ENCODE results near the gene A2ML1.
"Not testable (repeated sequence)": the region's sequence is repeated elsewhere in the genome, so short reads cannot be mapped to it uniquely, and the experiment has no call there.

A2ML1 gene

DNA sequence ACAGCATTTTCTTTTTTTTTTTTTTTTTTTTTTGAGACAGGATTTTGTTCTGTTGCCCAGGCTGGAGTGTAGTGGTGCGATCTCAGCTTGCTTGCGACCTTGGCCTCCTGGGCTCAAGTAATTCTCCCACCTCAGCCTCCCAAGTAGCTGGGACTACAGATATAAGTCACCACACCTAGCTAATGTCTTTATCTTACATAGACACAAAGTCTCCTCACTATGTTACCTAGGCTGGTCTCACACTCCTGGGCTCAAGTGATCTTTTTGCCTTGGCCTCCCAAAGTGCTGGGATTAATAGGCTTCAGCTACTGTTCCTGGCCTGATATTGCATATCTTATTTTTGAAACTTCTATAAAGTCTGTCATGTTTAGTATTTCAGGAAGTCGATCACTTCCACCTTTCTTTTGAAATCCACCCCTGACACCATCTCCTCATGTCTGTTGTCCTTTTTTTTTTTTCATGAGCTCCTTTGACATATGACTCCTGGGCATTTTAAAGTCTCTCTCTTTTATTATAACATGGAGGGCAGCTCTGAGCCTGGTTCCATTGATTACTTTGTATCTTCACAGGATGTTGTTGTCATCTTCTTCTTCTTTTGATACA, 5.9 kb upstream of the A2ML1 start:
- DNase-seq (ENCODE audit: low read depth in 4 of 4, low spot score in 1 of 4): no peak

DNA sequence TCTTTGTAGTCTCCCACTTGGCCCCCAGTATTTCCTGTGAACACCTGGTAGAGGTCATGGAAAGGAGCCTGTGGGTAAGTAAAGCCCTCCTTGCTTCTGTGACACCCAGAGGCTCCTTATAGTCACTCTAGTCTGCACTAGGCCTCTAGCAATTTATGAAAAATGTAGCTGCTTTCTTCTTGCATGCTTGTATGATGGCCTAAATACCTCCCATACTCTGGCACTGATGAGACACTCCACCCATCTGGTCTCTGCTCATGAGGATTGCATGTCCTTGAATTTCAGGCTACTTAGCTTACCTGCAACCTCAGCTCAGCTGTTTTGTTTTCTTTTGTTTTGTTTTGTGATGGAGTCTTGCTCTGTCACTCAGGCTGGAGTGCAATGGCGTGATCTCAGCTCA, 4.6 kb upstream of the A2ML1 start:
- DNase-seq (ENCODE audit: low read depth in 4 of 4, low spot score in 1 of 4): no peak

DNA sequence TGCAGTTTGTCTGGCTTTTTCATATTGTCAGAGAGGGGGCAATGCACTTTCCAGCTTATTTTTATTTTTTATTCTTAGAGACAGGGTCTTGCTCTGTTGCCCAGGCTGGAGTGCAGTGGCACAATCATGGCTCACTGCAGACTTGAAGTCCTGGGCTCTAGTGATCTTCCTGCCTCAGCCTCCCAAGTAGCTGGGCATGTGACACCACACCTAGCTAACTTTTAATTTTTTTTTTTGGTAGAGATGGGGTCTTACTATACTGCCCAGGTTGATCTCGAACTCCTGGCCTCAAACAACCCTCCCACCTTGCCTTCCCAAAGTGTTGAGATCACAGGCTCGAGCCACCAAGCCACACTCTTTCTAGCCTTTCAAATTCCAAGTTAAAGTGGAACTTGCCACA, 3.9 kb upstream of the A2ML1 start:
- no peak for DNase-seq (ENCODE audit: low read depth in 4 of 4, low spot score in 1 of 4)

DNA sequence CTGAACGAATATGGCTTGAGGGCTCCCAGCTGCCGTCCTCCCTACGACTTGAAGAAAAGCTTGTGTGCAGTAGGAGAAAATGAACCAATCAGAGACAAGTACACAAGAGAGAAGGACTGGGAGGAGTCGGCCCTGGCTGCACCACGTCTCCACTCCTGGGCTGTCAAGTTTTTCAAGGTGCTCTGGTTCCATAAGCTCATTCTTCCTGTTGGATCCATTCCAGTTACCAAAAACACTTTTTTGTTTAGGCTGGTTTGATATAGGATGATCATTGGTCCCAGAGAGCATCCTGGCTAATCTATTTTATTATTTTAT, 2.8 kb upstream of the A2ML1 start:
- DNase-seq (ENCODE audit: low read depth in 4 of 4, low spot score in 1 of 4): no peak

DNA sequence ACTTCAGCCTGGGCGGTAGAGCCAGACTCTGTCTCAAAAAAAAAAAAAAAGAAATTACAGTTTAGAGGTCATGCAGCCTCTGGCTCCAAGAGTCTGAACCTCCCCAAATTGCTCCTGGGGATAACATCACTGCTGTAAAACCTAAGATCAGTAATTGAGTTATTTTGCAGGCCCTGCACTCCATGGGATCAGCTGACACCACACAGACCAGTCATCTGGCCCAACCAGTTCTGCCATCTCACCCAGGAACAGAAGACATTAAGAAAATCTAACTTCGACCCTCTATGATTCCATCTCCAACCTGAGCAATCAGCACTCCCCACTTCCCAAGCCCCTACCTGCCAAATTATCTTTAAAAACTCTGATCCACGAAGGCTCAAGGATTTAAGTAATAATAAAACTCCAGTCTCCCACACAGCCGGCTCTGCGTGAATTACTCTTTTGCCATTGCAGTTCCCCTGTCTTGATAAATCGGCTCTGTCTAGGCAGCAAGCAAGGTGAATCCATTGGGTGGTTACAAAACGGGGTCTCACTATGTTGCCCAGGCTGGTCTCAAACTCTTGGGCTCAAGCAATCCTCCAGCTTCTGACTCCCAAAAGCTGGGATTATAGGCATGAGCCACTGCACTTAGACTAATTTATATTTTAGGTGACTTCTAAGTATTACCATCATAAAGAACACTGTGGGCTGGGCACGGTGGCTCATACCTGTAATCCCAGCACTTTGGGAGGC, 1.6 kb upstream of the A2ML1 start:
- not testable (repeated sequence) for DNase-seq (ENCODE audit: low read depth in 4 of 4, low spot score in 1 of 4)

DNA sequence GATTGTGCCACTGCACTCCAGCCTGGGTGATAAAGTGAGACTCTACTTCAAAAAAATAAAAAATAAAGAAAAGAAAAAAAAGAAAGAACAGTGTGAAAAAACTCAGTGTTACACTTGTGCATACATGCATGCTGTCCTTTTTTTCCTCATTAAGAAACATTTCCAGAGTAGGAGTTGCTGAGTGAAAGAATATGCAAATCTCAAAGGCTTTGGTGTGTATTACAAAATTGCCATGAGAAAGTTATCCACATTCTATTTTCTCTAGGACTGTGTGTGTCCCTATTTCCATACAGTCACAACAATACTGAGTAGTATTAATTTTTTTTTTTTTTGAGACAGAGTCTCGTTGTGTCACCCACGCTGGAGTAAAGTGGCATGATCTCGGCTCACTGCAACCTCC, 830 bp upstream of the A2ML1 start:
- no peak for DNase-seq (ENCODE audit: low read depth in 4 of 4, low spot score in 1 of 4)

DNA sequence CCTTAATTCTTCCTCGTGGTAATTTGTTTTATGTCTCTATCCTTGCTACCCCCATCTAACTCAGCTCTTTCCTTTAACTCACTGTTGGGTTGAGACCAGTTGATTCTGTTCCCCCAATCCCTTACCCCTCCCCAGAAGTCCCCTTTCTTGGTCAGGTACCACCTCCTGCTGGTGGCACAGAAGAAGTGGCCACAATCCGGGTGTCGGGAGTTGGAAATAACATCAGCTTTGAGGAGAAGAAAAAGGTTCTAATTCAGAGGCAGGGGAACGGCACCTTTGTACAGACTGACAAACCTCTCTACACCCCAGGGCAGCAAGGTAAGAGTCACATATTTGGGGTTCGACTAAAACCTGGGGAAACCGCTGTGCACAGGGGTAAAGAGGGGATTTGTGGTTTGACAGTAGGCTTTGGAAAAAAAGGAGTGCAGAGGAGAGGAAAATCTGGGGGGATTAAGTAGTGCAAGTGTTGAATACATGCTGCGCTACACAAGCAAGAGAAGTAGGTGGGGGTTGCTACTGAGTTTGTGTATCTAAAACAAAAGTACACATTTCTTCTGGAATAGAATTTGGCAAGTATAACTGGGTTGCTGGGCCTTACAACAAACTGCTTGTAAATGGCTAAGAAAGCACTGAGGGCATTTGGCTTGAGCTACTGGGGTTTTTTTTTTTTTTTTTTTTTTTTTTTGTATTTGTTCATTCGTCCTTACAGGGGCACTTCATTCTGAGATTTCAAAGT, 1.3 kb downstream of the A2ML1 start:
- DNase-seq (ENCODE audit: low read depth in 4 of 4, low spot score in 1 of 4): no peak

DNA sequence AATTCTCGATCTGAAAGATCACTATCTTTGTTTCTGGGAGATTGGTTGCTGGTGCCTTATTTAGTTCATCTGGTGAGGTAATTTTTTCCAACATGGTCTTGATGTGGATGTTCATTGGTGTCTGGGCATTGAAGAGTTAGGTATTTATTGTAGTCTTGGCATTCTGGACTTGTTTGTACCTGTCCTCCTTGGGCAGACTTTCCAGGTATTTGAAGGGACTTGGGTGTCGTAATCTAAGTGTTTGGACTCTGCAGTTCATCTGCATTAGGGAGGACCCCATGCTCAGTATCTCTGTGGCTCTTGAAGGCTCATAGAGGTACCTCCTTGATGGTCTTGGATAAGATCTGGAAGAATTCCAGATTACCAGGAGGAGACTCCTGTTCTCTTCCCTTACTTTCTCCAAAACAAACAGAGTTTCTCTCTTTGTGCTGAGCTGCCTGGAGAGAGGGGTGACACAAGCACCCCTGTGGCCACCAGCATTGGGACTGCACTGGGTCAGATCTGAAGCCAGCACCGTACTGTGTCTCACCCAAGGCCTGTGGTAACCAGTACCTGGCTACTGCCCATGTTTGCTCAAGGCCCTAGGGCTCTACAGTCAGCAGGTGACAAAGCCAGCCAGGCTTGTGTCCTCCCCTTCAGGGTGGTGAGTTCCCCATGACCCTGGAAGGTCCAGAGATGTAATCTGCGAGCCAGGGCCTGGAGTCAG, 5.3 kb downstream of the A2ML1 start:
- DNase-seq (ENCODE audit: low read depth in 4 of 4, low spot score in 1 of 4): no peak

DNA sequence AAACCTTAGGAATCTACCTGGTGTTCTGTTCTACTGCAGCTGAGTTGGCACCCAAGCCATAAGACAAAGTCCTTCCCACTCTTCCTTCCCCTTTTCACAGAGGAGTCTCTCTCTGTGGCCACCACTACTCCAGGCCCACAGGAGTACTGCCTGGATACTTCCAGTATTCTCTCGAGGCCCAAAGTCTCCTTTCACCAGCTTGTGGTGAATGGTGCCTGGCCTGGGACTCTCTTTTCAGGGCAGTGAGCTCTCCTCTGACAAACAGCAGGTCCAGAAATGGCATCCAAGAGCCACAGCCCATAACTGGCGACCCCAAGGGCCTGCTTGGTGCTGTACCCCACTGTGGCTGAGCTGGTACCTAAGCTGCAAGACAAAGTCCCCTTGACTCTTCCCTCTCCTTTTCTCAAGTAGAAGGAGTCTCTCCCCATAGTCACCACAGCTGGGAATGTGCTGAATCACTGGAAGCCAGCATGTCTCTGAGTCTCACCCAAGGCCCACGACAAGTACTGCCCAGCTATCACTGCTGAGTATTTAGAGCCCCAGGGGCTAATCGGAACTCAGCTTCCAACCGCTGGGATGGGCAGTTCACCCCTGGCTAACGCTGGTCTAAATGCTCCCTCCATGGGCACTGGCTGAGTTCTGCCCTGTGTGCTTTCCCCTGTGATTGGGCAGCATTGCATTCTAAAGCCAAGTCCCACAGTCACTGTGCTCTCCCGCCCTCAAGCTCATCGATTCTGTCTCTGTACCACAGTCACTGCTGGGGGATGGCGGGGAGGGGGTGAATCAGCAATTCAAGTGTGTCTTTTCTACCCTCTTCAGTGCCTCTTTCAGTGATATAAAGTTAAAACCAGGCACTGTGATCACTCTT, 6.1 kb downstream of the A2ML1 start:
- DNase-seq (ENCODE audit: low read depth in 4 of 4, low spot score in 1 of 4): no peak

DNA sequence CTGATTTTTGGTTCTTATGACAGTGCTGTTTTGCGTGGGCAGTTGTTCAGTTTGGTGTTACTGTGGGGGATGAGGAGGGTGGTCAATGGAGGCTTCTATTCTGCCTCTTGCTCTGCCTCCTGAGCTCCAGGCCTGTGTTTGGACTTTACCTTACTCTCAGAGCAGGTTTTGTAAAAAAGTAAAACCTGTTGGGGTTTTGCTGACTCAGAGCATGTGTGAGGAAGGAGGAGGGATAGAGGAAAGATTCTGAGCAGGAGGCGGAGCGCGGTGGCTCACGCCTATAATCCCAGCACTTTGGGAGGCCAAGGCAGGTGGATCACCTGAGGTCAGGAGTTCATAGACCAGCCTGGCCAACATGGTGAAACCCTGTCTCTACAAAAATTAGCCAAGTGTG, 6.7 kb downstream of the A2ML1 start:
- no peak for DNase-seq (ENCODE audit: low read depth in 4 of 4, low spot score in 1 of 4)

DNA sequence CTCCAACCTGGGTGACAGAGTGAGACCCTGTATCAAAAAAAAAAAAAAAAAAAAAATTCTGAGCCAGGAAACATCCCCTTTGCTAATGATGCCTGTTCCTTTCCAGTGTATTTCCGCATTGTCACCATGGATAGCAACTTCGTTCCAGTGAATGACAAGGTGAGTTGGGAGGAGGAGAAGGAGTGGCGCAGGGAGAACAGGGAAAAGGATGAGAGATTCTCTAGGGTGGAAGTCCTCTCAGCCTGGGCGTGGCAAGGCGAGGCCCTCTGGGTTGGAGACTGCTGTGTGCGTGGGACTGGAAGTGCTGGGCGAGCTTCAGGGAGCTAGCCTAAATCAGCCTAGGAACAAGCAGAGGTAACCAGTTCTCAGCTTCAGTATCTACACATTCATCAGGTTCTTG, 7.2 kb downstream of the A2ML1 start:
- DNase-seq (ENCODE audit: low read depth in 4 of 4, low spot score in 1 of 4): no peak

DNA sequence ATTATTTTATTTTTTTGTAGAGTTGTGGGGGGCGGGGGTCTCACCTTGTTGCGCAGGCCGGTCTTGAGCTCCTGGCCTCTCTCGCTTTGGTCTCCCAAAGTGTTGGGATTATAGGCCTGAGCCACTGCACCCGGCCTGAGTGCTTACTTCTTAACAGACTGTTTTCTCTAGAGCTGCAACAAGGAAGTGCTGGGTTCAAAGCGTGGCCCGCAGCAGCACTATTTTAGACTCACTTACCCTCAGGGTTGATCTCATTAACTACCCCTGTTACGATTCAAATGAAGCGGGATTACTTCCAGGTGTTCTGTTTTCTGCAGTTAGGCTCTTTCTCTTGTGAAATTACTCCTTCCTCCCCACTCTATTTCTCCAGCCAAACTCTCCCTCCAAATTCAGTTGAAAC, 8.7 kb downstream of the A2ML1 start:
- DNase-seq (ENCODE audit: low read depth in 4 of 4, low spot score in 1 of 4): no peak

DNA sequence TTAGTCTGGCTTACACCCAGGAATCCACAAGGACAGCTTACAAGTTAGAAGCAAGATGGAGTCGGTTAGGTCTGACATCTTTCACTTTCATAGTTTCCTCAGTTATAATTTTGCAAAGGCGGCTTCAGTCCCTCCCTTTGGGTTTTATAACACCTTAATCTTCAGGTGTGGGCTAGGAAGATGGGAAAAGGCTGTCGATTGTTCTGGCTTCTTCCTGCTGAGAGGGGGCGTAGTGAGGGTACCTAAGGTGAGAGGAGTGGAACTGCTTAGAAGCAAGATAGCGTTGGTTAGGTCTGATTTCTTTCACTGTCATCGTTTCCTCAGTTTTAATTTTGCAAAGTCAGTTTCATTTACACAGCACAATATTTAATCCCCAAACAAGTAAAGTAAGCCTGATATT, 10.1 kb downstream of the A2ML1 start:
- no peak for DNase-seq (ENCODE audit: low read depth in 4 of 4, low spot score in 1 of 4)

DNA sequence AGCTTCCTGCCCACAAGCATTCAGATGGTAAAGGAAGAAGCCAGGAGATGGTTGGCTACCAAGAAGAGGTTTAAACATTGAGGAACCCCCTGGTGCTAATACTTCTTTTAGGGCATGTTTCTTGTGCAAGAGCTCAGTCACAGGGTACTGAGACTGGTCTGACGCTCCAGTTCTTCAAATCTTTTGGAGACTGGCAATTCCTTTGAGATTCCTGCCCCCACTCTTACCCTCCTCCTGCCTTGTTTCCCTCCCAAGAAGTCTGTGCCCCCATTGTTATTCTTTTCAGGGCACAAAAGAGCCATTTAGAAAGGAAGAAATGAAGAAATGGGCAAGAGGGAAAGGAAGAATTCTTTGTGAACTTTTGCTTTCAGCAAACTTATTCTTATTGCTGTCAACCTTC, 11.8 kb downstream of the A2ML1 start:
- DNase-seq (ENCODE audit: low read depth in 4 of 4, low spot score in 1 of 4): no peak

DNA sequence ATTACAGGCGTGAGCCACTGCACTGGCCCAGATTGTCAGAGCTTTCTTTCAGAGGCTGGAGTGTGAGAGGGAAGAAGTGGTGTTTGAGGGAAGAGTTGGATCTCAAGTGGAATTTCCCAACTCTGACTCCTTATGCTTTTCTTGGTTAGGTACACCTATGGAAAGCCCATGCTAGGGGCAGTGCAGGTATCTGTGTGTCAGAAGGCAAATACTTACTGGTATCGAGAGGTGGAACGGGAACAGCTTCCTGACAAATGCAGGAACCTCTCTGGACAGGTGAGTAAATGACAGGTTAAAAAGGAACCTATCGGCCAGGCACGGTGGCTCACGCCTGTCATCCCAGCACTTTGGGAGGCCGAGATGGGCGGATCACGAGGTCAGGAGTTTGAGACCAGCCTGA, 14.9 kb downstream of the A2ML1 start:
- DNase-seq (ENCODE audit: low read depth in 4 of 4, low spot score in 1 of 4): no peak

DNA sequence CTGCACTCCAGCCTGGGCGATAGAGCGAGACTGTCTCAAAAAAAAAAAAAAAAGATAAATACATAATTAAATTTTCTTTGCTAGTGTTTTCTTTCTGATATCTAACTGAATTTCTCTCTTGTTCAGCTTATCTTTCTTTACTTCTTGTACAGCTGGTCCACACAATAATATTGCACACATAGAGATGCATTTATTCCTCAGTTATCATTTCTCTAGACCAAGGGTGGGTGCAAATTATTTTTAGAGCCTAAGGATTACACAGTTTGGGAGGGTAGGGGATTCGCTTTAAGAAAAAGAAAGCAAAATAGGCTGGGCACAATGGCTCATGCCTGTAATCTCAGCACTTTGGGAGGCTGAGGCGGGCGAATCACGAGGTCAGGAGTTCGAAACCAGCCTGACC, 17.9 kb downstream of the A2ML1 start:
- no peak for DNase-seq (ENCODE audit: low read depth in 4 of 4, low spot score in 1 of 4)

DNA sequence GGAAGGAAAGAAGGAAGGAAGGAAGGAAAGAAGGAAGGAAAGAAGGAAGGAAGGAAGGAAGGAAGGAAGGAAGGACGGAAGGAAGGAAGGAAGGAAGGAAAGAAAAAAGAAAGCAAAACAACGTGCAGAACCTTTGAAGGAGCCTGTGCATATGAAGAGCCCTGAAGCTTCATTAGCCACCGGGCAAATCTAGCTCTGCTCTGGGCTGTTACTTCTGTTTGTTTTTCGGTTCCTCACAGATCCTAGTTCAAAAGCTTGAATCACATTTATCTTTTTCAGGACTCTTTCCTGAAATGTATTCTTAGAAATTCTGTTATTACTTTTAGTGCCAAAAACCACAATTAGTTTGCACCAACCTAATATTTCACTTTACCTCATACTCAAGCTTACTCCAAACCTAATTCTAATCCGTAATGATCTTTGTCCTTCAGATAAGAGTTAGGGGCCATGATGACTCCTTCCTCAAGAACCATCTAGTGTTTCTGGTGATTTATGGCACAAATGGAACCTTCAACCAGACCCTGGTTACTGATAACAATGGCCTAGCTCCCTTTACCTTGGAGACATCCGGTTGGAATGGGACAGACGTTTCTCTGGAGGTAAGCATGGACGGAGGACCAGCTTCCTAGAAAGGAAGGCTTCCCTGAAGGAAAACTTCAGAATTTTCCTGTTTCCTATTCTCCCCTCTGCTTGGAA, 18.7 kb downstream of the A2ML1 start:
- DNase-seq (ENCODE audit: low read depth in 4 of 4, low spot score in 1 of 4): no peak

DNA sequence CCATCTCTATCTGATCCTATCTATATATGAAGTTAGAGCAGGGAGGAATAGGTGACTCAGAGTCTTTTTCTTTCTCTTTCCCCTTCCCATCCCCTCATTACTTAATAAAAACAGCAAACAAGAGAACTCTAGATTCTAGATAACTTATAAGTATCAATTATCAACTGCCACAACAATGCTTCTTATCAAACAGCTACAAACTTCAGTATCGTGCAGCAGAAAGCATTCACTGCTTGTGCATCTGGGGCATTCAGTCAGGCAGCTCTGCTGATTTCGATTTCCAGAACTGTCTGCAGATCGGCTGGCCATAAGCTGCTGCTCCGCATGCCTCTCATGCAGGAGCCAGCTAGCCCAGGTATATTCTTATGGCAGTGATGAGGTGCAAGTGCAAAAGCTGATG, 19.4 kb downstream of the A2ML1 start:
- DNase-seq (ENCODE audit: low read depth in 4 of 4, low spot score in 1 of 4): no peak

DNA sequence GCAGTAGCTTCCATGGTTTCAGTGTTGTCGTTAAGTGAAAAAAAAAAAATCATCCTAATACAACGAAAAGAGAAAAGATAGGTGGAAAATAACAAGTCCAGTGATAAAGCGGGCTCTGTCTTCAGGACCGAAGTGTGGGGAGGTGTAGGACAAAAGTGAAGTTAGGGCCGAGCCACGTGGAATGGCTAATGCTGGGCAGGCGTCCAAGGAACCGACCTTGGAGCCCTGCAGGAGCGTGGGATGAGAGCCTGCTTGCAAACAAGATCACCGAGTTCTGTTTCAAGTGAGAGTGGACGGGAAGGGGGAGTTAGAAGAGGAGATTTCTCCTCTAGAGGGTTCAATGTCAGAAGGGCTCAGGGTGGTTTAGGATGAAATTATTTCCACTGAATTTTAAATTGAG, 22.2 kb downstream of the A2ML1 start:
- no peak for DNase-seq (ENCODE audit: low read depth in 4 of 4, low spot score in 1 of 4)

DNA sequence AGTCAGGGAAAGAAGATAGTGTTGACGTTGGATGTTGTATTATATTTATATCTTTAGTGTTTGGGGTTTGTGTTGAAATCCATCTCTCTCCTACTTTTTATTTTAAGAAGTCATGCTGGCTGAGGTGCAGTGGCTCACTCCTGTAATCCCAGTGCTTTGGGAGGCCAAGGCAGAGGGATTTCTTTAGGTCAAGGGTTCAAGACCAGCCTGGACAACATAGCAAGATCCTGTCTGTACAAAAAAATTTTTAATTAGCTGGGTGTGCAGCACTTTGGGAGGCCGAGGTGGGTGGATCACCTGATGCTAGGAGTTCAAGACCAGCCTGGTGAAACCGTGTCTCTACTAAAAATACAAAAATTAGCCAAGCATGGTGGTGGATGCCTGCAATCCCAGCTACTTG, 23.9 kb downstream of the A2ML1 start:
- DNase-seq (ENCODE audit: low read depth in 4 of 4, low spot score in 1 of 4): no peak

DNA sequence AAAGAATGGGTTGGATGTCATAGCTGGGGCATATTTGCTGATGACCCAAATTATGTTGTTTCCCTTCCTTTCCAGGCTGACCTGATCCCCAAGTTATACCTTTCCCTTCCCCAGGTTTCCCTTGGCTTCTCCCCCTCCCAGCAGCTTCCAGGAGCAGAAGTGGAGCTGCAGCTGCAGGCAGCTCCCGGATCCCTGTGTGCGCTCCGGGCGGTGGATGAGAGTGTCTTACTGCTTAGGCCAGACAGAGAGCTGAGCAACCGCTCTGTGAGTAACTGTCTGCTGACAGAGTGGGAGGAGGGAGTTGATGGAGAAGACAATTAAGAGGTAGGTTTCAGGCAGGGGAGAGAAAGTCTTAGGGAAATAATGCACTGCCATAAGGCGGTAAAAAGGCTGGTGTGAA, 25.0 kb downstream of the A2ML1 start:
- no peak for DNase-seq (ENCODE audit: low read depth in 4 of 4, low spot score in 1 of 4)

Data from stimulated activated CD4-positive, alpha-beta T cell treated with anti-CD3 and anti-CD28 coated beads, Interleukin-1b, Interleukin-23, amount 100 ng/mL, for 24 hours (primary cell).